Neural cell (in vitro differentiated cells): Measurements from ENCODE around the gene SLC7A14. TPM values are rescaled to one million over a fixed set of nuclear protein-coding genes. Genes with fewer than 3 reads are reported as not detected.

Source experiments
- H2AFZ ChIP-seq: fragments of 200-600, 300-800 bp; sonication (generic), shearing (Covaris generic); 2 replicates; pipeline ENCODE4 v1.6.0; 2014; ENCODE audit warnings: low read depth, mild to moderate bottlenecking, antibody characterized with exemption, low read length, moderate library complexity
- H3F3A ChIP-seq: fragments of 200-600 bp; shearing (Covaris generic); 2 replicates; pipeline ENCODE4 v1.6.1; 2016; ENCODE audit warnings: mild to moderate bottlenecking, moderate library complexity, mixed read lengths, antibody characterized with exemption, low read length; ENCODE audit not compliant: insufficient read depth, poor library complexity, severe bottlenecking
- H3K27ac ChIP-seq: fragments of 200-600, 300-800 bp; sonication (generic), shearing (Covaris generic); 2 replicates; pipeline ENCODE4 v1.5.1; 2014; ENCODE audit warnings: mild to moderate bottlenecking, low read length, moderate library complexity
- H3K27me3 ChIP-seq: fragments of 300-800, 200-600 bp; sonication (generic), shearing (Covaris generic); 2 replicates; pipeline ENCODE4 v1.6.0; 2014; ENCODE audit warnings: mild to moderate bottlenecking, low read depth, low read length, moderate library complexity; ENCODE audit not compliant: insufficient read depth
- H3K36me3 ChIP-seq: fragments of 300-800, 200-600 bp; sonication (generic), shearing (Covaris generic); 2 replicates; pipeline ENCODE4 v1.5.1; 2014; ENCODE audit warnings: mild to moderate bottlenecking, antibody characterized with exemption, low read length, moderate library complexity; ENCODE audit not compliant: insufficient read depth
- H3K4me2 ChIP-seq: fragments of 300-800, 200-600 bp; sonication (generic), shearing (Covaris generic); 2 replicates; pipeline ENCODE4 v1.6.0; 2014; ENCODE audit warnings: mild to moderate bottlenecking, low read length
- H3K4me3 ChIP-seq: fragments of 300-800, 200-600 bp; sonication (generic), shearing (Covaris generic); 2 replicates; pipeline ENCODE4 v1.5.1; 2014; ENCODE audit warnings: mild to moderate bottlenecking, low read length, moderate library complexity
- H3K79me2 ChIP-seq: fragments of 200-600 bp; shearing (Covaris generic); replicated peaks from 2 replicates; pipeline ENCODE4 v1.6.0; 2014; ENCODE audit warnings: mild to moderate bottlenecking, low read length, moderate library complexity; ENCODE audit not compliant: insufficient read depth
- H3K9ac ChIP-seq: fragments of 300-800, 200-600 bp; sonication (generic), shearing (Covaris generic); 2 replicates; pipeline ENCODE4 v1.6.1; 2016; ENCODE audit warnings: mild to moderate bottlenecking, low read length, mixed read lengths
- H3K9me2 ChIP-seq: fragments of 200-600 bp; shearing (Covaris generic); 2 replicates; pipeline ENCODE4 v1.6.1; 2016; ENCODE audit warnings: mild to moderate bottlenecking, low read length, mixed read lengths; ENCODE audit not compliant: insufficient read depth
- H3K9me3 ChIP-seq: fragments of 200-600, 300-800 bp; sonication (generic), shearing (Covaris generic); 2 replicates; pipeline ENCODE4 v1.6.1; 2016; ENCODE audit warnings: mild to moderate bottlenecking, mixed run types, low read length, moderate library complexity, mixed read lengths
- H4K20me1 ChIP-seq: fragments of 200-600 bp; shearing (Covaris generic); 2 replicates; pipeline ENCODE4 v1.6.1; 2016; ENCODE audit warnings: mild to moderate bottlenecking, mixed run types; ENCODE audit not compliant: insufficient read depth
- EP300 ChIP-seq: fragments of 450-650 bp; conservative IDR thresholded peaks from 2 replicates; pipeline ENCODE4 v1.6.1; 2014; ENCODE audit warnings: antibody characterized with exemption, mild to moderate bottlenecking, moderate library complexity; ENCODE audit not compliant: poor library complexity, severe bottlenecking
- EZH2 ChIP-seq: fragments of 200-600, 300-800 bp; shearing (Covaris generic), sonication (generic); IDR thresholded peaks from 2 replicates; pipeline ENCODE4 v1.6.1; 2014; ENCODE audit warnings: antibody characterized with exemption, low read length, borderline replicate concordance, mild to moderate bottlenecking; ENCODE audit not compliant: insufficient read depth, poor library complexity, severe bottlenecking
- MXI1 ChIP-seq: fragments of 450-650 bp; conservative IDR thresholded peaks from 2 replicates; pipeline ENCODE4 v1.6.1; 2014; ENCODE audit warnings: antibody characterized with exemption, mild to moderate bottlenecking; ENCODE audit not compliant: poor library complexity, severe bottlenecking
- POLR2AphosphoS5 ChIP-seq: IDR thresholded peaks from 2 replicates; pipeline ENCODE4 v1.6.1; 2012
- RAD21 ChIP-seq: fragments of 450-650 bp; conservative IDR thresholded peaks from 2 replicates; pipeline ENCODE4 v1.6.1; 2014; ENCODE audit warnings: antibody characterized with exemption, mild to moderate bottlenecking, moderate library complexity
- SMC3 ChIP-seq: fragments of 450-650 bp; conservative IDR thresholded peaks from 2 replicates; pipeline ENCODE4 v1.6.1; 2014; ENCODE audit warnings: antibody characterized with exemption, mild to moderate bottlenecking, moderate library complexity; ENCODE audit not compliant: poor library complexity
- TAF1 ChIP-seq: IDR thresholded peaks from 2 replicates; pipeline ENCODE4 v1.6.1; 2012; ENCODE audit warnings: low read depth
- polyA plus RNA-seq: library from polyadenylated mRNA; depleted of rRNA; stranded (reverse); fragments of >200 nt; gene quantifications from 2 replicates; pipeline ENCODE4 v1.2.3, GENCODE V29; 2014
- TF ChIP-seq, protein P1 (sequence below): IDR thresholded peaks from 2 replicates; pipeline ENCODE4 v1.6.1; 2012; ENCODE audit warnings: borderline replicate concordance
- TF ChIP-seq, protein P2 (sequence below): fragments of 450-650 bp; IDR thresholded peaks from 2 replicates; pipeline ENCODE4 v1.5.1; 2014; ENCODE audit warnings: antibody characterized with exemption, mild to moderate bottlenecking, moderate library complexity; ENCODE audit not compliant: poor library complexity, severe bottlenecking

SLC7A14 gene
- polyA plus RNA-seq, 1 donor from 2014 or later = 5.1 TPM

DNA sequence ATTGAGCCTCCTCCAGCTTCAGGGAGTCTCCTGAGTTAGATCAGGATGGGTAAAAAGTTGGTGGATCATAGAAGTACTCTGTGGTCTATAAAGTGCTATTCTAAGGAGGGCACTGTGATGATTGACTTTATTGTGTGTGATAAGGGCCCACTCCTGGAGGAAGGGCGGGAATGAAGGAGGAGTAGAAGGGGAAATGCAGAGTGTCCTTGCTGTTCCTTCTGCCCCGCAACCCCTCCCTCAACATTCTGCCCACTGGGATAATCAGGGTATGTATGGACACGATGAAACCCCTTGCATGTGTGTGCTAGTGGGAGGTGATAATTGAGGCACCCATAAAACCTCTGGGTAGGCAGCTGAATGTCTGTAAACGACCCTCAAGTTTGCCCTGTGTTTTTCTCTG, 101.0 kb downstream of the SLC7A14 start:
- no peak overlapping the region for H3K9ac ChIP-seq

DNA sequence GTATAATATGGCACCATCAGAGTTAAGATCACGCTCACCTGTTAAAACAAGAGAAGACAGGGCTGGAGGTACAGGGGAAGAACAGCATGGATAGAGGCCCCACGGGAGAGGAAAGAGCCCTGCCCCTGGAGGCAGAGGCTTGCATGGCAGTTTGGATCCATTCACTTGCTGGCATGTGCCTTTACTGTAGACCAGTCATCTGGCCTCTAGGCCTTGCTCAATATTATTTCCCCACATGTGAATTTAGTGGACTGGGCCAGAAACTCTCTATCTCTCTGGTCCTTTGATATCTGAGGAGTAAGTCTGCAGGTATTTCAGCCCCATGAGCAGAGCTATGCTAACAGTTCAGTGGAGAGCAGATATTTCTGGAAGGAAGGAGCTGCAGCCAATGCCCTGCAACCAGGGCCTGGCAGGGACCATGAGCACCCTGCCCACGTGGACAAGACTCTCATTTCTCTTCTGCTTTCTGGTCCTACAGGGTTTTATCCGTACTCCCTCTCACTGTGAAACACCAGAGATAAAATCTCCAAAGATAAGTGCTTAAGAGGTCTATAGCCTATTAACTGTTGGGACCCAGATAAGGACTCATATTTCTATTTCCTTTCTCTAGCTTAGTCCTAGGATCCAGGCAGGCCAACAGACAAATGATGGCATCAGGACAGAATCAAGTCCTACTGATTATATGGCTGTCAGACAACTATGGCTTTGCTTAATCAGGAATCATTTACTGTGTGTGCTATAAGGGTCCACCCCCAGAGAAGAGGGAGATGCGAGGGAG, 102.2 kb downstream of the SLC7A14 start:
- H3K9ac ChIP-seq = no peak overlapping the region
- H3K9me3 ChIP-seq = no peaks in the 10 kb centered on the region

More for the DNA sequence above, 101.0 kb downstream of the SLC7A14 start:
- Histone ChIP-seq H3K27me3 (no peaks in the 10 kb centered on the region), H4K20me1 (no peaks in the 10 kb centered on the region), H3K27ac (no peak overlapping the region), H3K9me3 (no peaks in the 10 kb centered on the region), H3F3A (no peaks in the 10 kb centered on the region), H2AFZ (no peak overlapping the region), H3K79me2 (no peaks in the 10 kb centered on the region), H3K36me3 (no peaks in the 10 kb centered on the region), H3K9me2 (no peaks in the 10 kb centered on the region), H3K4me3 (no peak overlapping the region), H3K4me2 (no peak overlapping the region)
- no peak for TF ChIP-seq RAD21
- TF ChIP-seq, protein P1, sequence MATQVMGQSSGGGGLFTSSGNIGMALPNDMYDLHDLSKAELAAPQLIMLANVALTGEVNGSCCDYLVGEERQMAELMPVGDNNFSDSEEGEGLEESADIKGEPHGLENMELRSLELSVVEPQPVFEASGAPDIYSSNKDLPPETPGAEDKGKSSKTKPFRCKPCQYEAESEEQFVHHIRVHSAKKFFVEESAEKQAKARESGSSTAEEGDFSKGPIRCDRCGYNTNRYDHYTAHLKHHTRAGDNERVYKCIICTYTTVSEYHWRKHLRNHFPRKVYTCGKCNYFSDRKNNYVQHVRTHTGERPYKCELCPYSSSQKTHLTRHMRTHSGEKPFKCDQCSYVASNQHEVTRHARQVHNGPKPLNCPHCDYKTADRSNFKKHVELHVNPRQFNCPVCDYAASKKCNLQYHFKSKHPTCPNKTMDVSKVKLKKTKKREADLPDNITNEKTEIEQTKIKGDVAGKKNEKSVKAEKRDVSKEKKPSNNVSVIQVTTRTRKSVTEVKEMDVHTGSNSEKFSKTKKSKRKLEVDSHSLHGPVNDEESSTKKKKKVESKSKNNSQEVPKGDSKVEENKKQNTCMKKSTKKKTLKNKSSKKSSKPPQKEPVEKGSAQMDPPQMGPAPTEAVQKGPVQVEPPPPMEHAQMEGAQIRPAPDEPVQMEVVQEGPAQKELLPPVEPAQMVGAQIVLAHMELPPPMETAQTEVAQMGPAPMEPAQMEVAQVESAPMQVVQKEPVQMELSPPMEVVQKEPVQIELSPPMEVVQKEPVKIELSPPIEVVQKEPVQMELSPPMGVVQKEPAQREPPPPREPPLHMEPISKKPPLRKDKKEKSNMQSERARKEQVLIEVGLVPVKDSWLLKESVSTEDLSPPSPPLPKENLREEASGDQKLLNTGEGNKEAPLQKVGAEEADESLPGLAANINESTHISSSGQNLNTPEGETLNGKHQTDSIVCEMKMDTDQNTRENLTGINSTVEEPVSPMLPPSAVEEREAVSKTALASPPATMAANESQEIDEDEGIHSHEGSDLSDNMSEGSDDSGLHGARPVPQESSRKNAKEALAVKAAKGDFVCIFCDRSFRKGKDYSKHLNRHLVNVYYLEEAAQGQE = no peak
- TF ChIP-seq EZH2 = no peak
- TF ChIP-seq EP300 = no peak
- TF ChIP-seq MXI1 = no peak
- no peak for TF ChIP-seq POLR2AphosphoS5
- TF ChIP-seq, protein P2, sequence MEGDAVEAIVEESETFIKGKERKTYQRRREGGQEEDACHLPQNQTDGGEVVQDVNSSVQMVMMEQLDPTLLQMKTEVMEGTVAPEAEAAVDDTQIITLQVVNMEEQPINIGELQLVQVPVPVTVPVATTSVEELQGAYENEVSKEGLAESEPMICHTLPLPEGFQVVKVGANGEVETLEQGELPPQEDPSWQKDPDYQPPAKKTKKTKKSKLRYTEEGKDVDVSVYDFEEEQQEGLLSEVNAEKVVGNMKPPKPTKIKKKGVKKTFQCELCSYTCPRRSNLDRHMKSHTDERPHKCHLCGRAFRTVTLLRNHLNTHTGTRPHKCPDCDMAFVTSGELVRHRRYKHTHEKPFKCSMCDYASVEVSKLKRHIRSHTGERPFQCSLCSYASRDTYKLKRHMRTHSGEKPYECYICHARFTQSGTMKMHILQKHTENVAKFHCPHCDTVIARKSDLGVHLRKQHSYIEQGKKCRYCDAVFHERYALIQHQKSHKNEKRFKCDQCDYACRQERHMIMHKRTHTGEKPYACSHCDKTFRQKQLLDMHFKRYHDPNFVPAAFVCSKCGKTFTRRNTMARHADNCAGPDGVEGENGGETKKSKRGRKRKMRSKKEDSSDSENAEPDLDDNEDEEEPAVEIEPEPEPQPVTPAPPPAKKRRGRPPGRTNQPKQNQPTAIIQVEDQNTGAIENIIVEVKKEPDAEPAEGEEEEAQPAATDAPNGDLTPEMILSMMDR = no peak
- no peak for TF ChIP-seq SMC3
- TF ChIP-seq TAF1 = no peak

More for the DNA sequence above, 102.2 kb downstream of the SLC7A14 start:
- Histone ChIP-seq H3K79me2 (no peaks in the 10 kb centered on the region), H4K20me1 (no peaks in the 10 kb centered on the region), H3K4me2 (no peak overlapping the region), H3K27ac (no peak overlapping the region), H3K36me3 (no peaks in the 10 kb centered on the region), H3K27me3 (no peaks in the 10 kb centered on the region), H3K4me3 (no peak overlapping the region), H3K9me2 (no peaks in the 10 kb centered on the region), H2AFZ (no peak overlapping the region), H3F3A (no peaks in the 10 kb centered on the region)
- TF ChIP-seq SMC3 (no peak), EP300 (no peak), RAD21 (no peak), EZH2 (no peak), POLR2AphosphoS5 (no peak), MXI1 (no peak), TAF1 (no peak)
- TF ChIP-seq, protein P2 = no peak
- TF ChIP-seq, protein P1 = no peak
